GM21737 (cell line): ENCODE measurements around the gene ELAVL1.
"Not testable (repeated sequence)": the region's sequence is repeated elsewhere in the genome, so short reads cannot be mapped to it uniquely, and the experiment has no call there.

Experiments
- ATAC-seq: cut with Tn5 transposase; IDR thresholded peaks from one replicate; pipeline ENCODE4 v1.9.1; 2021; ENCODE audit warnings: mild to moderate bottlenecking, moderate library complexity; ENCODE audit not compliant: unreplicated experiment

The ELAVL1 gene

GRCh38 chr19:7971553-7972520 lies 33.6 kb downstream of the ELAVL1 start:
- no peak for ATAC-seq

GRCh38 chr19:7970716-7971448 lies 34.6 kb downstream of the ELAVL1 start:
- ATAC-seq, result no peak

- ATAC-seq, result no peak
Measured at GRCh38 chr19:7969555-7969939, 35.9 kb downstream of the ELAVL1 start.

GRCh38 chr19:7968796-7969554 lies 36.5 kb downstream of the ELAVL1 start:
- ATAC-seq, result no peak

- ATAC-seq, result no peak
Measured at GRCh38 chr19:7968008-7968795, 37.2 kb downstream of the ELAVL1 start.

GRCh38 chr19:7965921-7966665 lies 39.3 kb downstream of the ELAVL1 start:
- no peak for ATAC-seq

GRCh38 chr19:7965259-7965841 lies 40.1 kb downstream of the ELAVL1 start:
- ATAC-seq, result no peak

GRCh38 chr19:7963566-7963965 lies 41.9 kb downstream of the ELAVL1 start:
- ATAC-seq, result no peak

- ATAC-seq, result no peak
Measured at GRCh38 chr19:7962644-7963268, 42.7 kb downstream of the ELAVL1 start.

GRCh38 chr19:7961920-7962626 lies 43.4 kb downstream of the ELAVL1 start:
- ATAC-seq, result no peak

- ATAC-seq, result not testable (repeated sequence)
Measured at GRCh38 chr19:7961082-7961481, 44.4 kb downstream of the ELAVL1 start.

- ATAC-seq, result no peak
Measured at GRCh38 chr19:7959211-7959610, 46.2 kb downstream of the ELAVL1 start.

GRCh38 chr19:7955696-7956095 lies 49.7 kb downstream of the ELAVL1 start:
- ATAC-seq, result no peak

GRCh38 chr19:7953576-7953975 lies 51.9 kb downstream of the ELAVL1 start:
- no peak for ATAC-seq

- ATAC-seq, result no peak
Measured at GRCh38 chr19:7953060-7953459, 52.4 kb downstream of the ELAVL1 start.

GRCh38 chr19:7947939-7948338 lies 57.5 kb downstream of the ELAVL1 start:
- ATAC-seq, result no peak

GRCh38 chr19:7944177-7944761 lies 61.2 kb downstream of the ELAVL1 start:
- ATAC-seq, result peak; percentile 32
